Endothelial cell of hepatic sinusoid (primary cell): ENCODE results near the gene ZNF143.
"Not testable (repeated sequence)": the region's sequence is repeated elsewhere in the genome, so short reads cannot be mapped to it uniquely, and the experiment has no call there.

Experiments
- in situ Hi-C: cut with HindIII; loops from 2 replicates; pipeline ENCODE4 v1.10.0; 2017; ENCODE audit warnings: low sequenced_read_pairs

ZNF143 gene

DNA sequence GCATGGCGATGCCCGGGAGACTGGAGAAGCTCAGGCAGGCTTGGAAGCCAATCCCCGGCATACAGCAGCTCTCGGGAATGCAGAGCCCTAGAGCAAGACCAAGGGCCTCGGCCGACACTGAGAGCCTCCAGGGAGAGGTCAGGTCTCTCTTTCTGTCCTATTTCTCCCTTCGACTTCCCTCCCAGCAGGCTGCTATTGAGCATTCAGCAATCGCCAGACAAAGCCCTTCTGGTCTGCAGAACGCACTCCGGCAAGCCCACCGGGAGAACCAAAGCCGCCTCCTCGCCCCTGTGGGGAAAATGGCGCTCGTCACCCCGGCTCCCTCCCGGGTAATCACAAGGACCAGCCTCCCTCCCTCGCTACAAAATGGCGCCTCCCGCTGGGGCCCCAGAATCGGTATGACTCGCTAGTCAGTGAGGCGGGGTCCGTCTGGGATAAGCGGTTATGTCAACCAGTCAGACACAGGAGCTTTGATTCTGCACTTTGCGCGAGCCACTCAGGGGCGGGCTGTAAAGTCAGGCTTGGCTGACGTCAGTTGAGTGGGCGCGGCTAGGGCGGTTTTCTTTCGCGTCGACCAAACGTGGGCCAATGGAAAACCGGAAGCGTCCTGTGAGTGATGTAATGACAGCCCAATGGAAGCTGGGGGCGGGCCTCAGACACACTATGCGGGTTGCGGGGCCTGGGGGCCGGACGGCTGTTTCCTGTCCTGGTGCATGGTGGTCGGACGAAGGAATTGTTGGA lies at the start of gene ZNF143:
Gene ZNF143 (plus strand): TSS at position 691 of the 741 bp plus-strand sequence. CDS start 10,297 bp downstream, outside the sequence.
- in situ Hi-C loops = no loop called here

DNA sequence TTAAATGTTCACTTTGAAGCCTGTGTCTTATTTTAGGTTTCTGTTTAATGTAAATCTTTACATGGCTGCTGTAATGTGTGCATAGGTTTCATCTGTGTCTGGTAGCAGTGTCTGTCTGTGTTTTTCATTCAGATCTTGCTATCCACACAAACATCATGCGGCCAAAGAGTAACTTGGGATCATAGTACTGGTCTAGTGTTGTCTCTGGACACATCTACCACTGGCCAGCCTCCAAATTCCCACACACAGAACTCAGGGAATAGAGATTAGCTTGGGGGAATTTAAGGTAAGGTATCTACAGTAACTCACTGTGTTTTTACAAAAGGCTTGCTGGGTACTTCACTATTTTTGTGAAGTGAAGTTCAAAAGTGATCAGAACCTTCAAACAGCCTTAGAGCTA lies 32.1 kb upstream of the ZNF143 start:
- in situ Hi-C loops = no loop called here

DNA sequence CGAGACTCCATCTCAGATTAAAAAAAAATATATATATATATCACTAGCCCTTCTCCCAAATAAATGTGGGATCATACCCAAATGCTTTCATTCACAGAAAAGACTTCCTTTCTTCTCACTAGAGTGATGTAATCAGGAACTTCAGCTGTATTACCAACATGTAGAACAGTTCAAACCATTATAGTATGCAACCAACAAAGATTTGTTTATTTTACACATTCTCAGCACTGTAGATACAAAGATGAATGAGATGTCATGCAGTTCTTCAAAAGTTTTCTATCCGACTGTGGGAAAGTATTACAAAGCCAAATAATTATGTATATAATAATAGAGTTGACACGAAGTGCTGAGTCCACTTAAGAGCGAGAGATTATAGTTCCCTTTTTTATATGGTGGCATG lies 22.2 kb upstream of the ZNF143 start:
- in situ Hi-C loops = no loop called here

DNA sequence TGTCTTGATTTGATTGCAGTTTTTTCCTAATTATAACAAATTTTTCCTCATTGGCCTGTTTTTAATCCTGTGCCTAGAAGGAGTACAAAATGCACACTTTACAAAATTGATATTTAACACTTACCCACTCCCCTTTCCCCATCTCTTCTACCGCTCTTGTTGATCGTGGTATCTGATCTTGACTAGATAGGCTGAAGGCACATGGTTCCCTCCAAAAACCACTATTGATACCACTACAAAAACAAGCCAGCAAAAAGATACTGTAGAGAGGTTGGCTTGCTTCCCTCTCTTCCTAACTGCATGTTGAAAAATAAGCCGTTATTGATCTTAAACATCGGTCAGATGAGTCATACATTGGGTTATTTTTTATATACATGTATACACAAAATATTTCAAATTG lies 14.6 kb upstream of the ZNF143 start:
- in situ Hi-C loops = no loop called here

DNA sequence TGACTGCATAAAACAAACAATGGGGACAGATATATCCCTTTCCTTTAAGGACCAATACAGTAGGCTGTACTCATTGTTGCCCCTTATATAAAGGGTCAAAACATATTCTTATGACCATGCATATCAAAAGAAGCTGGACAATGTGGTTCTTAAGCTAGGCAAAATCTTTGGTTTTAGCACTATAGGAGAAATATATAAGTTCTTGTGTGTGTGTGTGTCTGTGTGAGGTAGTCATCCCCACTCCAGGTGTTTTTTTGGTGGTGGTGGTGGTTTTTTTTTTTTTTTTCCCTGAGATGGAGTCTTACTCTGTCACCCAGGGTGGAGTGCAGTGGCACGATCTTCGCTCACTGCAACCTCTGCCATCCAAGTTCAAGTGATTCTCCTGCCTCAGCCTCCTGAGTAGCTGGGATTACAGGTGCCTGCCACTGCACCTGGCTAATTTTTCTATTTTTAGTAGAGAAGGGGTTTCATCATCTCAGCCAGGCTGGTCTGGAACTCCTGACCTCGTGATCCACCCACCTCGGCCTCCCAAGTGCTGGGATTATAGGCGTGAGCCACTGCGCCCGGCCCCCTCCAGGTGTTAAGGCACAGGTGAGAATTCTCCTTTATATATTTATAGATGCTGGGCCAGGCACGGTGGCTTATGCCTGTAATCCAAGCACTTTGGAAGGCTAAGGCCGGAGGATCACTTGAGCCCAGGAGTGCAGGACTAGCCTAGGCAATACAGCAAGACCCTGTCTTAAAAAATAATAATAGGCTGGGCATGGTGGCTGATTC lies 12.0 kb upstream of the ZNF143 start:
- in situ Hi-C loops = no loop called here

DNA sequence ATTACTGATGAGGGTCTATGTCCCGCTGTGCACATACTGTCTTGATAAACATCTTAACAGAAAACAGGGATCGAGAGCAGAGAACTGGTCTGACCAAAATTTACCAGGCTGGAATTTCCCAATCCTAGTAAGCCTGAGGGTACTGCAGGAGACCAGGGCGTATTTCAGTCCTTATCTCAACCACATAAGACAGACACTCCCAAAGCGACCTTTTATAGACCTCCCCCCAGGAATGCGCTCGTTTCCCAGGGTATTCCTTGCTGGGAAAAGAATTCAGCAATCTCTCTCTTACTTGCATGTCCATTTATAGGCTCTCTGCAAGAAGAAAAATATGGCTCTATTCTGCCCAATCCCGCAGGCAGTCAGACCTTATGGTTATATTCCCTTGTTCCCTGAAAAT lies 8.8 kb upstream of the ZNF143 start:
- in situ Hi-C loops = not testable (repeated sequence)

DNA sequence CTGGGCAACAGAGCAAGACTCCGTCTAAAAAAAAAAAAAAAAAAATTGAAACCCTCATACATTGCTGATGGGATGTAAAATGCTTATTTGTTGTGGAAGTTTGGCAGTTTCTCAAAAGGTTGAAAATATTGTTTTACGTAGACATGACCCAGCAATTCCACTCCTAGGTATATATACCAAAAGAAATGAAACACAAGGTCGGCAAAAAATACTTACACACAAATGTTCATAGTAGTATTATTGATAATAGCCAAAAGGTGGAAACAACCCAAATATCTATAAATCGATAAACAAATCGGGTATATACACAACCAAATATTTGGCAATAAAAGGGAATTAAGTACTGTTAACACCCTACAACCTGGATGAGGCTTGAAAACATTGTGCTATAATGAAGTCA lies 5.1 kb upstream of the ZNF143 start:
- in situ Hi-C loops = loop anchor here (5.0 kb wide), 2 partner anchors 33 to 47 kb away; no protein-coding TSS in a partner anchor

DNA sequence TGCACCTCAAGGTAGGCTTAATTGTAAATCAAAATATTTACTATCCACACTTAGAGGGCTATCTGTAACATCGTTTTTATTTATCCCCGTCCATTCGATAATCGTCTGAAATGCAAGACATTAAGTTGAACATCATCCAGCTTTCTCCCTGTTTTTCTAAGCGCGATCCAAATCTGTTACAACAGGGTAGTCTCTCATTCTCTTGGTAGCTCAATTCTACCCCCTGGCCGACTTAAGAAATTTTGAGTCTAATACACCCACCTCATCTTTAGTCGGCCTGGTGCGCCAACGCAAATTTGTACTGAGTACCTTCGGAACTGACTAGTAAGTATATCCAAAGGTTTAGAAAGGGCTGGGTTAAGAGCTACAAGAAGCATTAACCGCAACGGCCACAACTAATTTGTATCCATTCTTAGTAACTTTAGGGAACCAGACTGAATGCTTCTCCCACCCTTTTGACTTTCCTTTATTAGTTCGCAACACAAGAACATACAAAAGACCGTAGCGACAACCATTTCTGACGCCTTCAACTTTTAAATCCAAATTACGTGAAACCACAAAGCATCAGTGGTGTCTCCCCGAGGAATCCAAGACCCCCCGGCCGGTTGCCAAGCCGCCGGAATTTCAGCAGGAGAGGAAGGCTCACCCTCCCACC lies 1.0 kb upstream of the ZNF143 start:
- in situ Hi-C loops = loop anchor here (5.0 kb wide), 2 partner anchors 37 to 43 kb away; no protein-coding TSS in a partner anchor

DNA sequence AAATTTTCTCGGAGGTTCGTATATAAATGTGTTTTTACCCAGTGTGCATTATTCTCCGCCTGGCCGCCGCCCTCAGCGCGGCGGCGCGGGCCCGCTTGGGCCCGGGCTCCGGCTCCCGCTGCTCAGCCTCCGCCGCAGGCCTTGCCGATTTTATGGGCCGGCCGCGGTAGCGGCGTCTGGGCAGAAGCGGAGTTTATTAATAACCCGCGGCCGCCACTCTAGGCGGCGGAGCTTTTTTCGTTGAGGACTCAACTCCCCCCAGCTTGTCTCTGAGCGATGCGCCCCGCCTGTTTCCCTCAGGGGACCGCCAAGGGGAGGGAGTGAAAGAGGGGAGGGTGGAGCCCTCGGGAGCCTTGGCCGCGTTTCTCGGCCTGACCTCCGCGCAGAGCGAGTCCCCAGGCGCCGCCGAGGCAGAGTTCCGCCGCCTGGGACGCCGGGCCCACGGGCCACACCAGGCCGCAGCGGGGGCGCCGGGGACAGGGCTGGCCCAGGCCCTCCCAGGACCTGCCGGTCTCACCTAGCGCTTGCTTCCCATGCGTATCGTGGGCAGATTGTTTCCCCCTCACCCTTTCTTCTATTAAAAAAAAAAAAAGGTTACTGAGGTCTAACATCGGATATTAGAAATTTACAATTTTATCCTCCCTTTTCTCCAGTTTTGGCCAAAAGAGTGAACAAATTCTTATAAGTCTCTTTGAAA lies 399 bp downstream of the ZNF143 start:
- in situ Hi-C loops = no loop called here

DNA sequence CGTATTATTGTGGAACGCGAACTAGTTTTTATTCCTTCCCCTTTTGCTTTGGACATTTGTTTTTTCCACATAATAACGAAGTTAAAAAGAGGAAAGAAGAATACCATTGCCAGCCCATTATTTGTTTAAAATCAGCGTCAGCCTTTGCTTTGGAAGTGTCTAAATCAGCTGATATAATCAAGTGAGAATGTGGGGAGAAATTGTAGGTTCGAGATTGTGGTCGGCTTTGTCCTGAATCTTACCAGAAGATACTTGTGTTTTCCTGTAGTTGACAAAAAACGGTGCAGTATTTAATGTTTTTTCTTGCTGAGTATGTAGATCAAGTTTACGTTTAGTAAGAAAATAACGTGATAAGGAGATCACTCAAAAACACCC lies 935 bp downstream of the ZNF143 start:
- in situ Hi-C loops = no loop called here

DNA sequence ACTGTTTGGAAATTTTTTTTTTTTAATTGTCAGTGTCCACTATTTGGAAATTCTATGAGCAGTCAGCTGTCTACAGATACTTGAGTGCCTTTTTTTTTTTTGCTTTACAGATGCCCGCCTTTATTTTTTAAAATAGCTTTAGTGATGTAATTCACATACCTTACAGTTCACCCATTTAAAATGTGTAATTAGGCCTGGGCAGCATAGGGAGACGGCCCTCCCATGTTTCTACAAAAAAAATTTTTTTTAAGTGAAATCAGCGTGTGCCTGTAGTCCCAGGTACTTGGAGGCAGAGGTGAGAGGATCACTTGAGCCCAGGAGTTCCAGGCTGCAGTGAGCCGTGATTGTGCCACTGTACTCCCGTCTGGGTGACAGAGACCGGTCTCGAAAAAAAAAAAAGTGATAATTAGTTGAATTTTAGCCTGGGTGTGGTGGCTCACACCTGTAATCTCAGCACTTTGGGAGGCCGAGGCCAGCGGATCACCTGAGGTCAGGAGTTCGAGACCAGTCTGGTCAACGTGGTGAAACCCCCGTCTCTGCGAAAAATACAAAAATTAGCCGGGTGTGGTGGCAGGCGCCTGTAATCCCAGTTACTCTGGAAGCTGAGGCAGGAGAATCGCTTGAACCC lies 1.5 kb downstream of the ZNF143 start:
- in situ Hi-C loops = no loop called here

DNA sequence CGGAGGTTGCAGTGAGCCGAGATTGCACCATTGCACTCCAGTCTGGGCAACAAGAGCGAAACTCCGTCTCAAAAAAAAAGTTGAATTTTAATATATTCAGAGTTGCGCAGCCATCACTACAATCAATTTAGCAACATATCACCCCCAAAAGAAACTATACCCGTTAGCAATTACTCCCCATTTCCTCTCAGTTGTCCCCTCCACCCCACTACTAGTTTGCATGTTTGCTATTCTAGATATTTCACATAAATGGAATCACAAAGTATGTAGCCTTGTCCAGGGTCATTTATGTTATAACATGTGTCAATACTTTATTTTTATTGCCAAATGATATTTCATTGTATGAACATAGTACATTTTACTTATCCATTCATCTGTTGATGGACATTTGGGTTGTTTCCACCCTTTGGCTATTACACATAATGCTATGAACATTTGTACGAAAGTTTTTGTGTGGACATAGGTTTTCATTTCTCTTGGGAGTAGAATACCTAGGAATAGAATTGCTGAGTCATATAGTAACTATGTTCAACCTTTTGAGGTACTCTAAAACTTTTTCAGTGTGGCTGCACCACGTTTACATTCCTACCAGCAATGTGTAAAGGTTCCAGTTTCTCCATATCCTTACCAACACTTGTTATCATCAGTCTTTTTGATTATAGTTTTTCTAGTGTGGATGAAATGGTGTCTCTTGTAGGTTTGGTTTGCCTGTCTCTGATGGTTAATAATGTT lies 2.2 kb downstream of the ZNF143 start:
- in situ Hi-C loops = no loop called here

DNA sequence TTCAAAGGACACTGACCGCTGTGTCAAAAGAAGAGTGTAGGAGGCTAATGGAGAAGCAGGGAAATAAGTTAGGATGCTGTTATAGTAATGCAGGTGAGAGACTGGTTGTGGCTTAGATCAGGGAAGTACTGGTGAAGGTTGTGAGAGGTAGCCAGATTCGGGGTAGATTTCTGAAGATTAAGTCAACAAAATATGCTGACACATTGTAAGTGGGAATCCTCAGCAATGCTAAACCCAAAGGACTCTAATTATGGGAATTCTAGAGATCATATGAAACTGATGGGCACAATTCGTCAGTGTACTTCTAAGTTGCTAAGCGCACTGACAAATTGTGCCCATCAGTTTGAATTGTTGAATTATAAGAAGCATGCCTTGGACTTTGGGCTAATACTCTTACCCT lies 10.0 kb downstream of the ZNF143 start:
- in situ Hi-C loops = no loop called here

DNA sequence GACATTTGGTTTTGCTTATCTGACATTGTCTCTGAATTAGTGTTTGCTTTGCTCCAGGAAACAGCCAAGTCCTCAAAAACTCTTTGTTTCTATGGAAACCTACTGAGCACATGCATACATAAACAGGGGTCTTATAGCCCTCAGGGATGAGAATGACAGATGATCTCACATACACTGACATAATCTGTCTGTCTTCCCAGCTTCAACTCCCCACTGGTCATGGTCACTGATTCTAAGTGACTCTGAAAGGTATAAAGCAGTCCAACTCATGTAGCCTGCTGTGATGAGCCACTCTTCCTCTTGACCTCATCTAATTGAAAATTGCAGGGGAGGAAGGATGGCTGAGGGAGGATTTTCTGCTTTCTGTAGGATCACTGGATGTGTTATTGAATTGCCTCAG lies 12.6 kb downstream of the ZNF143 start:
- in situ Hi-C loops = no loop called here

DNA sequence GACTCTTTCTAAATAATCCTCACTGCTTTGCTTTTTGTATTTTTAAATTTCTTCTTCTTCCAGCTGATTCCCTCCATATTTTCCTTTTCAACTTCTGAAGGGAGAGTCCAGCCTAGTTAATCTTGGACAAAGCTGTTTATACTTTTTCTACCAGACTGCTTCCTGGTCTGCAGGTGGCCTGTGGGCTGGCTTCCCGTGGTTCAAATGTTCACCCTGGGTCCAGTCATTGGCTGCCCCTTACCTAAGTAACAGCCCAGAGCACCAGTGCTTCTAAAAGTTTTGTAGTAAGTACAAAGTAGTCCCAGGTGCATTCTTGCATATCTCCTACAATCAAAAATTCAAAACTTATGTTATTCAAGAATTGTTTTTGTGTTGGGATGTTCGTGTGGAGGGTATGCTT lies 19.1 kb downstream of the ZNF143 start:
- in situ Hi-C loops = no loop called here

DNA sequence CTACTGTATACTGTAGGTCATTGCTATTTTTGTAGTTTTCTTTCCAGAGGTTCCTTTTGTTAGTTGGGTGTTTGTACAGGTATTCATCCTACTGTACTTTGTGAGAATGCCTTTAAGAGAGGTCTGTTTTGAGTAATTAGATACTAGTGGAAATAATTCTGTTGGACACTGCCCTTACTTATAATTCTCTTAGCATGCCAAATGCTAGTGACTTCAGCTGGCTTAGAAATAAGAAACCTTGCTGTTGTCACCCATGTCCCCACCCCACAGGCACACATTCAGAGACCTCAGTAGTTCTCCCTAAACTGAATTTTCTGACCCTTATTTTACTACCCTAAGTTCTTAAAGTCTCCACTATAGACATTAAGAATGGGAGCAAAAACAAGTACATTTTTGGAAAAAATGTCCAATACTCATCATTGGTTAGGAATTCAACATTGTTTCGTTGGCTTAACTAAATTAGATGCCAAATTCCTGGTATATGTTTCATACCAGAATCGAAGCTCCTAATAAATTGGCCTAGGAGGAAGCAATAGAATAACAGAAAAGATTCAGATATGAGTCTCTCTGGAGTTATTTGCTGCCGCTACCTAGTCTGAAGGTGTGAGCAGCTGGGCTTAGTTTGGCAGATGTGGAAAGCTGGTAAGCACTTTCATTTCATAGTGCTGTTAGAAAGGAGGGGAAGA lies 28.4 kb downstream of the ZNF143 start:
- in situ Hi-C loops = no loop called here

DNA sequence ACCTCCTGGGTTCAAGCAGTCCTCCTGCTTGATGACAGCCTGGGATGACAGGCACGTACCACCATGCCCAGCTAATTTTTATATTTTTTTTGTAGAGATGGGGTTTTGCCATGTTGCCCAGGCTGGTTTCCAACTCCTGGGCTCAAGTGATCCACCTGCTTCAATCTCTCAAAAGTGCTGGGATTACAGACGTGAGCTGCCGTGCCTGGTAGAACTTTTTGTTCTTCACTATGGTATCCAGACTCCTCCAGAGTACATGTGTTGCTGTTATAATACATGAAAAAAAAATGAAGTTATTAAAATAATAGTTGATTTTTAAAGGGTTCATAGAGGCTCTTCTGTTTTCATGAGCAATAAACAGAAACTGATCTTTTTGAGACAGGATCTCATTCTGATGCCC lies 29.6 kb downstream of the ZNF143 start:
- in situ Hi-C loops = no loop called here

DNA sequence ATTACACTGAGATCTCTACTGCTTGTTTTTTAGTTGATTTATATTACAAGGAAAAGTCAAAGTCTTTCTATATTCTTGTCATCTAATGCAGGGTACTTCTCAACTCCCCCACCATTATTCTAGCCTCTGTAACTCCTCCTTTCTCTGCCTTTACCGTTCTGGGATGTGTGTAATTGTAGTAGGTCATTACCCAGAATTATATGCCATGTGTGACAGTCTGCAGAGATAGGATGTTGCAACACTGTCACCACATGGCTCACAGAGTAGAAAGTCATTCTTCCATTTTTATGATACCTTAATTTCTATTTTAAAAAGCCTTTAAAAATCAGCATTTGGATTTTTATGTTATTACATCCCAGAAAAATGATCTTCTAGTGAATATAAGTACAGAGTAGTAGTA lies 32.7 kb downstream of the ZNF143 start:
- in situ Hi-C loops = no loop called here

DNA sequence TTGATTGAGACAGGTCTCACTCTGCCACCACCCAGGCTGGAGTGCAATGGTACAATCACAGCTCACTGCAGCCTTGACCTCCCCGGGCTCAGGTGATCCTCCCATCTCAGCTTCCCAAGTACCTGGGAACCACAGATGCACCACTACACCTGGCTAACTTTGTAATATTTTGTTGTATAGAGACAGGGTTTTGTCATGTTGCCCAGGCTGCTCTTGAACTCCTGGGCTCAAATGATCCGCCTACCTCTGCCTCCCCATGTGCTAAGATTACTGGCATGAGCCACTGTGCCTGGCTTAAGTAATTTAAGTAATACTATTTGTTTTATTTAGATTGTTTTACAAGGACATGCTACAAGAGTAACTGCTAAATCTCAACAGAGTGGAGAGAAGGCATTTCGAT lies 33.5 kb downstream of the ZNF143 start:
- in situ Hi-C loops = no loop called here
